IPS-20b (cell line): ENCODE results near the gene SLC6A12.

Experiments
- H3K27ac ChIP-seq: one replicate; pipeline ENCODE4 v1.5.1; 2013; ENCODE audit warnings: low read length
- H3K27me3 ChIP-seq: 2 replicates; pipeline ENCODE4 v1.6.1; 2013; ENCODE audit warnings: mild to moderate bottlenecking, low read length, inconsistent platforms; ENCODE audit not compliant: insufficient read depth
- H3K36me3 ChIP-seq: 2 replicates; pipeline ENCODE4 v1.6.1; 2013; ENCODE audit warnings: low read depth, mild to moderate bottlenecking, inconsistent platforms, low read length, moderate library complexity; ENCODE audit not compliant: insufficient read depth
- H3K4me1 ChIP-seq: 2 replicates; pipeline ENCODE4 v1.6.1; 2013; ENCODE audit warnings: mild to moderate bottlenecking, control low read depth, inconsistent platforms, low read length, moderate library complexity; ENCODE audit not compliant: insufficient read depth
- H3K4me3 ChIP-seq: 2 replicates; pipeline ENCODE4 v1.5.1; 2013; ENCODE audit warnings: mild to moderate bottlenecking, low read length, inconsistent platforms
- H3K9ac ChIP-seq: 2 replicates; pipeline ENCODE4 v1.6.1; 2013; ENCODE audit warnings: low read depth, mild to moderate bottlenecking, inconsistent platforms, low read length, moderate library complexity
- H3K9me3 ChIP-seq: 2 replicates; pipeline ENCODE4 v1.6.1; 2013; ENCODE audit warnings: mild to moderate bottlenecking, low read depth, low read length, inconsistent platforms; ENCODE audit not compliant: insufficient read depth

Gene SLC6A12

DNA sequence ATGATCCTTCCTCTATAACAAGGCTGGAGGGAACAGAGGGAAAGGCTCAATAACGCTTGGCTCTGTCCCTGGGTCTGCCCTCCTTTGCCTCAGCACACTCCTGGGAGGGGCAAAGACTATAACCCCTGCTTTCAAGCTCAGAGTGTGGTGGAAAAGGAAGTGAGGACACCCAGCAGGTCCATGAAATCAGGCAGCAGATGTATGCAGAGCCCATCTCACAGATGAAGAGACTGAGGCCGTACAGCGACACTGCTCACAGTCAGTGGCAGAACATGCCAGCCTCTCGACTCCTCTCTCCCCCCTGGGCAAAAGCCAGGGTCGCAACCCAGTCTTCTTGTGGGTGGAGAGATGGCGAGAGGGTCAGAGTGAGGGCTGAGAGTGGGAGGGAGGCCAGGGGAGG lies 39.8 kb downstream of the SLC6A12 start:
- Histone ChIP-seq H3K9me3 (no peaks in the 10 kb centered on the region), H3K27me3 (0 out of 2 replicates have a peak, but pooled peaks cover 3% of the 10 kb centered on the region), H3K9ac (no peak overlapping the region), H3K4me3 (no peak overlapping the region), H3K27ac (no peak overlapping the region), H3K36me3 (no peaks in the 10 kb centered on the region), H3K4me1 (peaks cover 14% of the 10 kb centered on the region; the same call in 1 of the 2 replicates)

DNA sequence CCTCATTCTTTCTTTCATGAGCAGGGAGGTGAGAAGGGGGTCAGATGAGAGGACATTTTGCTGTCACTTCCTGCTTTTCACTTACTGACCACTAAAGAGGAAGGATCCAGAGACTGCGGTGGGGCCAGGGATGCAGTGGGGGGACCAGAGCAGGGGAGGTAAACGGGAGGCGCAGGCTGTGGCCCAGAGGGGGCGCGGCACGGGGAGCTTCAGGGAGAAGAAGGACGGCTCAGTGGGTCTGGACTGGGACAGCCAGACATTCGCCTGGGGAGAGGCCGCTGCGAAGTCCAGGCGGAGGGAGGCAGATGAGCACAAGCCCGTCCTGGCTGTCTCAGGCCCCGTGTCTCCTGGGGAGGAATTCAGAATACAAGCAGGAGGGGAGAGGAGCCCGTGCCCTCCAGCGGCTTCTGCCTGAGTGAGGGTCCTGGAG lies 41.2 kb downstream of the SLC6A12 start:
- H3K27ac ChIP-seq: no peak overlapping the region
- H3K27me3 ChIP-seq: 0 out of 2 replicates have a peak, but pooled peaks cover 10% of the 10 kb centered on the region
- no peaks in the 10 kb centered on the region for H3K36me3 ChIP-seq
- H3K9ac ChIP-seq: no peak overlapping the region
- H3K4me1 ChIP-seq: peaks cover 12% of the 10 kb centered on the region; the same call in 1 of the 2 replicates
- no peaks in the 10 kb centered on the region for H3K9me3 ChIP-seq
- no peak overlapping the region for H3K4me3 ChIP-seq

DNA sequence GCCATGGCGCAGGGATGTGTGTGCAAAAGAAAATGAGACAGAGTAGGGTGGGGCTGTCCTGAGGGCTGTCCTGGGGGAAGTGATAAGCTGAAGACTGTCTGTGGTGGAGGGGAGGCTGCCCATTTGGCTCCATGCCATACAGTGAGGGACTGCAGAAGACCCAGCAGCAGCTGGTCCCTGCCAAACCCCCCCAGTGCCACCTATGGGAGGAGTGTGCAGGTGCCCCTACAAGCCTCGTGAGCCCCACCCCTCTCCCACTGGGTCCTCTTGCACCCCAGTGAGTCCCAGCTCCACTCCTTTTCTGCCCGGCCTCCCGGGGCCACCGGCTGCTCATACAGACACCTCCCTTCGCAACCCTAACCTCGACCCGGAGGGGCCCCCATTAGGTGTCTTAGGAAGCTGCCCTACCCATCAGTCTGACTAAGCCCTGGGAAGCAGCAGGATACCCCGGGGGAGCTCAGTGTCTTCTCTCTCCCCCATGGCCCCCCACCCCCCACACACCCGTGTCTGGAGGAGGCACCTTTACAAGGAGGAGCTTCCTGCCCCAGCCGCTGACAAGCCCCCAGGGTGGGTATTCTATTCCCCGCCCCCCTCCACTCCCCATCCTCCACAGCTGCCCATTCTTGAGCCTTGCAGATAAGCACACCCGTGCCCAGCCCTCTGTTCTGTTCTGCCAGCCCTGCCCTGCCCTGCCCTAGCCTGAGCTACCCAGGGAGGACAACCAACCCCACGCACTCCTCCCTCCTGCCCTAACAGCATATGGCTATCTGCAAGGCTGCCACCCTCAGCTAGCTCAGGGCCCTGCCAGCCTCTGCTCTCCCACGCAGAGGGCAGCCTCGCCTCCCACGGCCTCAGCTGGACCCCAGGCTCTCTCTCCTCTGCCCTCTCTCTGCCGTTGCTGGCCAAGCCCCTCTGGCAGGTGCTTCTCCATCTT lies 41.9 kb downstream of the SLC6A12 start:
- Histone ChIP-seq H3K36me3 (no peaks in the 10 kb centered on the region), H3K9me3 (no peaks in the 10 kb centered on the region), H3K27ac (no peak overlapping the region), H3K9ac (no peak overlapping the region), H3K27me3 (0 out of 2 replicates have a peak, but pooled peaks cover 10% of the 10 kb centered on the region), H3K4me3 (no peak overlapping the region), H3K4me1 (peaks cover 12% of the 10 kb centered on the region; the same call in 1 of the 2 replicates)

DNA sequence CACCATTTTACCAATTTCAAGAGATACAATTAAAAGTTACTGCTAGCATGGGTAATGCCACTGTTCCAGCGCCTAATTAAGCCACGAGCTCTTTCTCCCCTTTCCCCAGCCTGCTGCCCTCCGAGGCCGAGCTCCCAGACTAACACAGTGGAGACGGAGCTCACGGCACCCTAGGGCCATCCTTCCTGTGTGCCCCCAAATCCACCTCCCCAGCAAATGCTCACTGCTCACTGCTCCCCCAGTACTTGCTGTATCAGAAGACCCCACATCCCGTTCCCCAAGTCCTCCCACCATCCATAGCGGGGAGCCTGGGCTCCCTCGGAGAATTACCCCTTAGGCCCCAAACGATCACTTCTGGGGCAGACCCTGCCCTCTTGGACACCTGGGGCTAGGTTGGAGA lies 42.7 kb downstream of the SLC6A12 start:
- H3K9ac ChIP-seq: no peak overlapping the region
- 0 out of 2 replicates have a peak, but pooled peaks cover 10% of the 10 kb centered on the region for H3K27me3 ChIP-seq
- no peak overlapping the region for H3K4me3 ChIP-seq
- no peak overlapping the region for H3K27ac ChIP-seq
- H3K4me1 ChIP-seq: peaks cover 12% of the 10 kb centered on the region; the same call in 1 of the 2 replicates
- H3K9me3 ChIP-seq: no peaks in the 10 kb centered on the region
- H3K36me3 ChIP-seq: no peaks in the 10 kb centered on the region

DNA sequence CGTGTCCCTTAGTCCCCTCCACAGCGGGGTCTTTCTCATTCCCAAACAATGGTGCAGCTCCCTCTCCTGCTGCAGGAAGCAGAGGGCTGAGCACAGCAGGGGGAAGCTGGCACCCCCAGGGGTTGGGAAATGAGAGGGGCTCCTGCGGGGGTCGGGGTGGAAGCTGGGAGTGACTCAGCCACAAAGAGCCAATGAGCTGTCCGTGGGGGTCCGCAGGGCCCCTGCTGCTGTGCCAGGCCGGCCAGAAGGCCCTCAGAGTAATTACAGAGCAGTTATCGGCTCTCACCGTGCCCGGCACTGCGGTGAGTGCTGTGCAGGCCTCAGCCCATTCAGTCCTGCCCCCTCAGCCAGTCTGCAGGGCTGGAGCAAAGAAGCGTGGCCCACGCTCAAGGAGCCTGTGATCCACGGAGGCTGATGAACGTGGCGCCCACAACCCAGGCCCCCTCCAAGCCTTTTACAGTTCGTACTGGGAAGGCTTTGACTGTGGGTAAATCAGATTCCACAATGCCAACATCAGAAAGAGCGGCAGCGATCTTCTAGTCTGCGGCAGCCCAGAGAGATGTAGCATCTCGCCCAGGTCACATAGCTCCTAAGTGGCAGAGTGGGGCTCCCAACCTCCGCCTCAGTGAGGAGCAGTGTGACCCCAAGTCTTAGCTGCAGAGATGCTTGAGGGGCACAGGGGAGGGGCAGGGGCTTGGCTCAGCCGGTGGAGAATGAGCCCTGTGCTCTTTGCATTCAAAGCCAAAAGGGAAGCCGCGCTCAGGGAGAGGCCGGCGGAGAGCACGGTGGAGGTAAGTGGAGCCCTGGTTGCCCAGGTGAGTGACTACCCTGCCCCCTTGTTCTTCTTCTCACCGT lies 43.4 kb downstream of the SLC6A12 start:
- Histone ChIP-seq H3K4me1 (peaks cover 12% of the 10 kb centered on the region; the same call in 1 of the 2 replicates), H3K4me3 (no peak overlapping the region), H3K27me3 (0 out of 2 replicates have a peak, but pooled peaks cover 10% of the 10 kb centered on the region), H3K27ac (no peak overlapping the region), H3K9ac (no peak overlapping the region), H3K9me3 (no peaks in the 10 kb centered on the region), H3K36me3 (no peaks in the 10 kb centered on the region)

DNA sequence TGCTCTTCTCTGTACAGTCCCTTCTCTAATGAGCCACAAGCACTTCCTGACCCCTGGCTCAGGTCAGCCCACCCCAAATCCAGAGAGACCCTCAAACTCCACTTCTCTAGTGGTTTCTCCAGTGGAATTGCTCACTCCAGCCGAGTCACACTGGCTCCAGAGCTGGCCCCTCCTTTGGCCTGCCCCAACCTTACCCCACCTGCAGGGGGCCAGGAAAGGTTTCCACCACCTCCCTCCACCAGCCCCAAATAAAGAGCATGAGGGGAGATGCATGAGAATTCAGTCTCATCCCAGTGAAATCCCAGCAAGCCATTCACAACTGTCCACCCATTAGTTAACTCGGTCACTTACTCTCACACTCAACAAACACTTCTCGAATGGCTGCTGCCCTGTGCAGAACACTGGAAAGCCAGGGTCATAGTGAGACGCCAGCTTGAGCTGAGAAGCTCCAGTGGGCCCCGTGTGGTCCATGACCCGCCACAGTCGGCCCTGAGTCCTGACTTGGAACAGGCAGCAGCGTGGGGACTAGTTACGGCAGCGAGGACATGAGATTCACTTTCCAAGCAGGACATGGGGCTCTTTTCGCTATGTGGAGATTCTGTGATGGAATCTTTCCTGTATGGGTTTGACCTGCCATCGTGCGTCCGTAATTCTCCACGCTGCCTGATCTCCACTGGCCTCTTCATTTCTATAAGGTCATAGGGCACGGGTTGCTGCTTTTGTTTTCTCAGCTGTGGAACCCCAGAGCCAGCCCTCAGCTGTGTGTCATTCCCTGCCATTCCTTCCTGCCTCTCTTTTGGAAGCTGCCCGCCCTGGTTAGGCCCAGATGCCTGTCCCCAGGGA lies 44.2 kb downstream of the SLC6A12 start:
- no peaks in the 10 kb centered on the region for H3K9me3 ChIP-seq
- 0 out of 2 replicates have a peak, but pooled peaks cover 10% of the 10 kb centered on the region for H3K27me3 ChIP-seq
- no peak overlapping the region for H3K27ac ChIP-seq
- peaks cover 12% of the 10 kb centered on the region; the same call in 1 of the 2 replicates for H3K4me1 ChIP-seq
- no peak overlapping the region for H3K4me3 ChIP-seq
- no peaks in the 10 kb centered on the region for H3K36me3 ChIP-seq
- H3K9ac ChIP-seq: no peak overlapping the region

DNA sequence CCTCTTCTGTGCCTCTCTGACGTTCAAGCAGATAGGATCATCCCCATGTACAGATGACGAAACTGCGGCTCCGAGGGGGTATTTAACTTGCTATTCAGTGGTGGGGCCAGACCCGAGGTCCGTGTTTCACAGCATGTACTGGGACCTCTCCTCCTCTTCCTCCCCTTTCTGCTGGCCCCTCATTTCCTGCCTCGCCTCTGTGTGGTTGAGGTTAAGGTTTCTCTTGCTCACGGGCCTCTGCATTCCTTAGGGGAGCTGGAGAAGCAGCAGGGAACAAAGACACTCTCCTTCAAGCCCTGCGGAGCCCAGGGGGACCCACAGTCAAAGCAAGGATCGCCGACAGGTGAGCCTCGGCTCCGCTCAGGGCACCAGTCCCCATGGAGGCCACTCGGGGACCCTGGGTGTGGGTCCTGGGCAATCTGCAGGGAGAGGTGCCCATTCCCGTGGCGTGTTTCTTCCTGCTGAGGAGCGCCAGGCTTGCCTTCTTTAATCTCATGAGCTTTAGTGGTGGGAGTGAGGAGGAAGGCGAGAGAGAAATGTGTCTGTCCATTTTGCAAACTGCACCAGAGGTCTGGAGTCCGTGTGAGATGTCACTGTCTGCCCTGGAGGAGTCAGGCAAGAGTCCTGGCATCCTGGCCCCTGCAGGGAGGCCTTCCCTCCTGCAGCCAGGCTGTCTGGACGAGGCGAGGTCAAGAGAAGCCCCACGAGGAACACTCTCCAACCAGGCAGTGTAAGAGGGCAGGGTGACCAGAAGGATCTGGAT lies 45.0 kb downstream of the SLC6A12 start:
- H3K9me3 ChIP-seq: no peaks in the 10 kb centered on the region
- H3K27ac ChIP-seq: no peak overlapping the region
- no peaks in the 10 kb centered on the region for H3K36me3 ChIP-seq
- H3K27me3 ChIP-seq: 0 out of 2 replicates have a peak, but pooled peaks cover 10% of the 10 kb centered on the region
- no peak overlapping the region for H3K9ac ChIP-seq
- no peak overlapping the region for H3K4me3 ChIP-seq
- H3K4me1 ChIP-seq: peaks cover 12% of the 10 kb centered on the region; the same call in 1 of the 2 replicates

DNA sequence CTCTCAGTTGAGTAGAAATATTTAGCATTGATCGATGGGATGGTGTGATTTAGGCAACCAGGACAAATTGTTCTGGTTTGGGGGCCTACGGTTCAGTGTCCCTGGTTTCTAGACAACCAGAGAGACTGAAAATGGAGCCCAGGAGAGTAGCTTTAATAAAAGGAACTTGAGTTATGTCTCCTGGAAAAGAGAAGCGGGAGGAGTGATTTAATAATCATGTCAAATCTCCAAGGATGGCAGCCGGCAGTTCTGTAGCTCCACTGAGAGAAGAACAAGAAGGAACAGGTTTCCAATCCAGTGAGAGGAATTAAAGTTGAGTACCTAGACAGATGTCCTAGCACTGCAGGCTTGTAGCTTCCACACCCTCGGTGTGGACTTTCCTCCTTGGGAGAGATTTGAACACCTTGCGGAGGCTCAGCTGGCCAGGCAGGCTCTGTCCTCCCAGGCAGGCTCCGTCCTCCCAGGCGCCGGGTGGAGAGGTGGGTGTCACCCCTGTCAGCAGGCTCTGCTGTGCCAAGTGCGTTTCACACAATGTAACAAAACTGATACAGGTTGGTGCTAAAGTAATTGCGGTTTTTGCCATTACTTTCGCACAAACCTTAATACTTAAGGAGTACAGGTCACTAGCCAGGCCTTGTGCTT lies 45.9 kb downstream of the SLC6A12 start:
- H3K4me1 ChIP-seq: peaks cover 12% of the 10 kb centered on the region; the same call in 1 of the 2 replicates
- no peak overlapping the region for H3K4me3 ChIP-seq
- no peaks in the 10 kb centered on the region for H3K9me3 ChIP-seq
- H3K27ac ChIP-seq: no peak overlapping the region
- H3K27me3 ChIP-seq: 0 out of 2 replicates have a peak, but pooled peaks cover 10% of the 10 kb centered on the region
- no peaks in the 10 kb centered on the region for H3K36me3 ChIP-seq
- no peak overlapping the region for H3K9ac ChIP-seq

DNA sequence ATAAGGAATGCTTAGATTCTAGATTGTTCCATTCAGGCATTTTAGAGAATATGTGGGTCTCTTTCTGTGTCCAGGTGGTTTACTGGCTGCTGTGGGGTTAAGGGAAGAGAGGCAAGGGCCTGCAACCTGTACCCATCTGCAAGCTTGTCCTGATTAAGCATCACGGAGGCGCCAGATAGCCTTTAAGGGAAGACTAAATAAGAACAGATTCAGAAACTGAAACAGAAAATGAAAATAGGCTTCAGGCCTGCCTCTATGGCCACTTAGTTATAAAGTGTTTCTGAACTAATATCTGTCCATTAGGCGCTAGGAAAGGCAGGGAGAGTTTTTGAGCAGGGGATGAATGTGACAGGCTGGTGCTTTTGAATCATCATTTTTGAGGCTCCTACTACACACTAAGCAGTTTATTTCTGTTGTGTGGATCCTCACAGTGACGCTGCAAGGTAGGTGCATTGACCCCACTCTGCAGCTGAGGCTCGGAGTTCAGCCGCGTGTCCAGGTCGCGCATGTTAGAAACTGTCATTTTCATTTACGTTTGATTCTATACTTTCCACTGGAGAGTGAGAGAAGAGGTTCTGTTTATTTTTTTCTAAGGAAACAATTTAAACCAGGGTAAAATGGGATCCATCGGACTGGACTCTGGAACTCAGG lies 47.4 kb downstream of the SLC6A12 start:
- peaks cover 12% of the 10 kb centered on the region; the same call in 1 of the 2 replicates for H3K4me1 ChIP-seq
- H3K9me3 ChIP-seq: no peaks in the 10 kb centered on the region
- H3K27ac ChIP-seq: no peak overlapping the region
- H3K36me3 ChIP-seq: no peaks in the 10 kb centered on the region
- H3K4me3 ChIP-seq: no peak overlapping the region
- H3K27me3 ChIP-seq: 0 out of 2 replicates have a peak, but pooled peaks cover 10% of the 10 kb centered on the region
- H3K9ac ChIP-seq: no peak overlapping the region
